PFSK-1 (cell line): ENCODE data around the gene CKAP4.

Experiments used
- FOXP2 ChIP-seq: optimal IDR thresholded peaks from 2 replicates; pipeline ENCODE3; 2011; ENCODE audit warnings: borderline replicate concordance, control low read depth, inconsistent platforms; ENCODE audit not compliant: insufficient read depth; ENCODE audit errors: extremely low read length, extremely low read depth
- POLR2AphosphoS5 ChIP-seq: IDR thresholded peaks from 2 replicates; pipeline ENCODE4 v1.6.1; 2012; ENCODE audit warnings: low read depth, mild to moderate bottlenecking, control low read depth, low read length, moderate library complexity
- REST ChIP-seq, 2 experiments: IDR thresholded peaks; 2 replicates each; pipeline versions ENCODE4 v1.6.1 to v1.8.0; 2011 to 2012; ENCODE audit warnings: low read depth in 2 of 2, low read length in 2 of 2, control low read depth in 1 of 2, inconsistent platforms in 1 of 2, mild to moderate bottlenecking in 1 of 2, moderate library complexity in 1 of 2; ENCODE audit not compliant: insufficient read depth in 1 of 2
- SIN3A ChIP-seq: IDR thresholded peaks from 2 replicates; pipeline ENCODE4 v1.6.1; 2012; ENCODE audit warnings: mild to moderate bottlenecking, low read length, moderate library complexity, borderline replicate concordance; ENCODE audit not compliant: insufficient read depth
- TAF1 ChIP-seq: IDR thresholded peaks from 2 replicates; pipeline ENCODE4 v1.6.1; 2012; ENCODE audit warnings: low read length, control low read depth, borderline replicate concordance; ENCODE audit not compliant: insufficient read depth

The CKAP4 gene

GRCh38 chr12:106238146-106238545 is 9.7 kb downstream of the CKAP4 start:
- no peak for TF ChIP-seq SIN3A
- TF ChIP-seq POLR2AphosphoS5, result no peak
- TF ChIP-seq TAF1, result no peak
- no peak for TF ChIP-seq REST (IDR thresholded peaks at IDR 0.05; ENCODE audit: insufficient read depth in 1 of 2, low read depth in 2 of 2, low read length in 2 of 2)
- no peak for TF ChIP-seq FOXP2

GRCh38 chr12:106235770-106236169 is 12.1 kb downstream of the CKAP4 start:
- TF ChIP-seq TAF1 (no peak), SIN3A (no peak)

- TF ChIP-seq TAF1 (no peak), SIN3A (no peak), FOXP2 (no peak), REST (IDR thresholded peaks at IDR 0.05; ENCODE audit: insufficient read depth in 1 of 2, low read depth in 2 of 2, low read length in 2 of 2) (no peak), POLR2AphosphoS5 (no peak)
Measured at GRCh38 chr12:106234449-106234848, 13.4 kb downstream of the CKAP4 start.

- no peak for TF ChIP-seq SIN3A
- TF ChIP-seq FOXP2, result no peak
- no peak for TF ChIP-seq POLR2AphosphoS5
- no peak for TF ChIP-seq REST (IDR thresholded peaks at IDR 0.05; ENCODE audit: insufficient read depth in 1 of 2, low read depth in 2 of 2, low read length in 2 of 2)
- no peak for TF ChIP-seq TAF1
Measured at GRCh38 chr12:106233011-106233410, 14.8 kb downstream of the CKAP4 start.

DNA sequence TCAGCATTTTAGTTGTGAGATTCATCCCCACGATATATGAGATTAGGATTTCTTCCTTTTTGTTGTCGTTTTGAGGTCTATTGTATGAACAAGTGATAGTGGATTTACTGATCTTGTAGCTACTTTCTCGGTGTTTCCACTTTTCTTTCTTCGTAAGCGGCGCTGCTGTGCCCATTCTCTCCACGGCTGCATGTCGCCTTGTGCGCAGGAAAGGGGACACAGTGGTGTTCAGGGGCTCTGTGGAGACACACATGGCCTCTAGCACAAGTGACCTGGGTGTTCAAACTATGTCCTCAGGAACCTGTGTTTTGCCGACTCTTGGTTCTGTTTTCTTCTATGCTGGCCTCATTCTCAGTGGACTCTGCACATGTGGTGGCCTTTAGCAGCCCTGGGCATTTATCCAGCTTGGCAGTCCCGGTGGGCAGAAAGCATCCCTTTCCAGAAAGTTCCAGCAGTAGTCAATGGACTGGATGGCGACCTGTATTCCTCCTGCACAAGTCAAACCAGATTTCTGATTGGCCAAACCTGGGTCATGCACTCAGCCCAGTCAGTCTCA is 18.7 kb downstream of the CKAP4 start:
- no peak for TF ChIP-seq TAF1
- no peak for TF ChIP-seq FOXP2
- no peak for TF ChIP-seq REST (IDR thresholded peaks at IDR 0.05; ENCODE audit: insufficient read depth in 1 of 2, low read depth in 2 of 2, low read length in 2 of 2)
- TF ChIP-seq SIN3A, result no peak
- TF ChIP-seq POLR2AphosphoS5, result no peak
